Measurements from ENCODE around the gene EPHA3.
"Not testable (repeated sequence)": the region's sequence is repeated elsewhere in the genome, so short reads cannot be mapped to it uniquely, and the experiment has no call there.

EPHA3 gene

DNA sequence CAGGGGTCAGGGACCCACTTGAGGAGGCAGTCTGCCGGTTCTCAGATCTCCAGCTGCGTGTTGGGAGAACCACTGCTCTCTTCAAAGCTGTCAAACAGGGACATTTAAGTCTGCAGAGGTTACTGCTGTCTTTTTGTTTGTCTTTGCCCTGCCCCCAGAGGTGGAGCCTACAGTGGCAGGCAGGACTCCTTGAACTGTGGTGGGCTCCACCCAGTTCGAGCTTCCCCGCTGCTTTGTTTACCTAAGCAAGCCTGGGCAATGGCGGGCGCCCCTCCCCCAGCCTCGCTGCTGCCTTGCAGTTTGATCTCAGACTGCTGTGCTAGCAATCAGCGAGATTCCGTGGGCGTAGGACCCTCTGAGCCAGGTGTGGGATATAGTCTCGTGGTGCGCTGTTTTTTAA is 243.5 kb downstream of the EPHA3 start:
- not testable (repeated sequence) for FAIRE-seq; DNase-seq (ENCODE audit: insufficient read length, low spot score)

DNA sequence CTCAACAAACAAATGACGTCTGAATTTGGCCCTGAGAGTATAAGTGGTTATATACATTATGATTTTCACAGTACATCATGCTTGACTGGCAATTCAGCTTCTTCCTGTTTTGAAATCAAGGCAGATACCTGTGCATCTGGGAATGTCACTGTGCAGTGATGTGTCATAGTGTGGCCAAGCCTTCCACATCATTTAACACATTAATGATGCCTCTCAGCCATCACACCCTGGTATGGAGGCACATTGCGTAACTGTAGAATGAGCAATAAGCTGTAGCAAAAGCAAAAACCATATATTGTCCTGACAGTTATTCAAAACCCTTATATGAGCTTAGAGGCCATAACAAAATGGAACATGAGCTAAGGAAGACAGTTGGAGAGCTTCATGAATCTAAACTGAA is 246.0 kb downstream of the EPHA3 start:
- no peak for DNase-seq (ENCODE audit: insufficient read length, low spot score)
- no peak for FAIRE-seq

DNA sequence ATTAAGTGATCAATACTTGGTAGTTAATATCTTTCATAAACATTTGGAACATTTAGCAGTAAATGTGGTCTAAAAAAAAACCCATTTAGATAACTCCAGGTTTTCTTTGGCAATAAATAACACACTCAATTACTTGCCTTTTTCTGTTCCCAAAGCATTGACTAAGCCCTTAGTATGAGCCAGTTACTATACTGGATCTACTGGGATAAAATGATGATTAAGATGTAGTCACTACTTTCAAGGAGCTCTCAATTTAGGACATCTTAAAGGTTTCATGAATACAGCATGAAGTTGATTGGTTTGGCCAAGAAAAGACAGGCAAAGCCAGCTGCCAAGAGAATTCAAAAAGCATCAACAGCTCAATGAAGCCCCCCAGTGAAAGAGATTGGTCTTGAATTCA is 250.9 kb downstream of the EPHA3 start:
- no peak for FAIRE-seq
- no peak for DNase-seq (ENCODE audit: insufficient read length, low spot score)

DNA sequence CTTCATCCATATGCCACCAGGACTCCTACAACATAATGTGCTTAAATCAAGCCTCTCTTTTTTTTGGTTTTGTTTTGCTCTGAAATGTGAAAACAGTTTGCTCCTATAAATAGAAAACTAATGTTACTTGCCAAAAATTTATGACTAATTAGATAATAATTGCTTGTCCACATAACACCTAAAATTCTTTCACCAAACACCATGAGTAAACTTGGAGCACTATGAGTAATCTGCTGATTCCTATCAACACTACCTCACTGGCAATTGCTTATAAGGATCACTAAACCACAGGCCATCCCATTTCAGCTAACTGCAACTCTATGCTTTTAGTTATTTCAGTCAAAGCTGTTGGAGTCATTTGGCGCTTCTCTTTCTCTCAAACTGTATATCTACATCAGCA is 252.7 kb downstream of the EPHA3 start:
- no peak for FAIRE-seq
- no peak for DNase-seq (ENCODE audit: insufficient read length, low spot score)

DNA sequence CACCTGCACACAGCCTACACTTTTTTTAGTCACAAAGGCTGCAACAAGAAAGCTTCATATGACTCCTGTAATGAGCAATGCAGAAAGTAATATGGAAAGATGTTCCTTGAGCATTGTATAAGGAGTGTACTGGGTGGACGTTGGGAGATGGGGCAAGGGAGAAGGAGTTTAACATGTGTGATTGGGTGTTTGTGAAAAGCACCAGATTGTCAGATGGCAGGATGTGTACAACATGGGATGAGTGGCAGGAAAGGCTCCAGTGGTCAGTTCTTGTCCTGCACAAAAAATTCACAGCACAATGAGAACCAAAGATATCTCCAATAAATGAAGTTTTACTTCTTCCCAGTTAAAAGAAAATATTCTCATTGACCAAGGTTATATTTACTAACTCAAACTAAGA is 255.1 kb downstream of the EPHA3 start:
- FAIRE-seq (no peak), DNase-seq (ENCODE audit: insufficient read length, low spot score) (no peak)

DNA sequence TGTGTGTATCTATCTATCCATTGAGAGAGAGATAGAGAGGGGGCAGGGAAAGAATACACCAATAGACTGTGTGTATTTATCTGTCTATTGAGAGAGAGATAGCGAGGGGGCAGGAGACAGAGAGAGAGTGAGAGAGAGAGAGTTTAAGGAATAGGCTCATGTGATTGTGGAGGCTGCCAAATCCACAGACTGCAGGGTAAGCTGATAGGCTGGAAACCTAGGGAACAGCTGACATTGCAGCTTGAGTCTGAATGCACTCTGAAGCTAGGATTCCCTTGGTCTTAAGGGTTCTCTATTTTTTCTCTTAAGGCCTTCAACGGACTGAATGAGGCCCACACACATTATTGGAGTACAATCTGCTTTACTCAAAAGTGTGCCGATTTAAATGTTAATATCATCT is 255.8 kb downstream of the EPHA3 start:
- no peak for DNase-seq (ENCODE audit: insufficient read length, low spot score)
- no peak for FAIRE-seq

DNA sequence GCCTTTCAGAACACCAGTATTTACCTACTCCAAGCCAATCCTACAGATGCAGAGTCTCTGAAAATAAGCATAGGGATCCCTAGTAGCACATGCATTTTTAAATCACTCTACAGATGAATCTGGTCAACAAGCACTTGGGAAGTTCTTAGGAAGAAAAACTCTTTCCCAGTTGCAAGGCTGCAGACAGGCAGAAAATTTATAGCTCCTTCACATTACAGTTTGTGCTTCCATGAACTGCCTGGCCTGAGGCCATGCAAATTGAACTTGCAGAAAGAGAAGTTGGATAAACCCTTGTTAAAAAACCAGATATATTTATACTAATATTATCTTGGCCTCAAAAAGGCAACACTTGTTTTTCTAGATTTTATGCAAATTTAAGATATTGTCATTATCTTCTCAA is 256.9 kb downstream of the EPHA3 start:
- FAIRE-seq (no peak), DNase-seq (ENCODE audit: insufficient read length, low spot score) (no peak)

DNA sequence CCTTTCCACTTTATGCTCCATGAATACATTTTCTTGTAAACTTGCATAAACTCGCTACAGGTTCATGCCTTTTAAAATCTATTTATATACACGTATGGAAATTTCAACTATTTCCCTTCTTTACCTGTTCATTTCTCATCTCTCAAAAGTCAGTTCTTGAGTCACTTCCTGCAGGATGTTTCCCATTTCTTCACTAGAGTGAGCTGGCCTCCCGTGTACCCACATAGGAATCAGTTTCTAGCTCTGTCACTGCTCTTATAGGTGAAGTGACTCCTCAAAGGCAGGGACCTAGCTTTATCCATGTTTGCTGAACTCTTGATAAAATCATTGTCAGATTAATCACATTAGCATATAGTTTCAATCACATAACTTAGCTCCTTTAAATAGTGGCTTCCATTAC is 259.7 kb downstream of the EPHA3 start:
- FAIRE-seq (no peak), DNase-seq (ENCODE audit: insufficient read length, low spot score) (no peak)

DNA sequence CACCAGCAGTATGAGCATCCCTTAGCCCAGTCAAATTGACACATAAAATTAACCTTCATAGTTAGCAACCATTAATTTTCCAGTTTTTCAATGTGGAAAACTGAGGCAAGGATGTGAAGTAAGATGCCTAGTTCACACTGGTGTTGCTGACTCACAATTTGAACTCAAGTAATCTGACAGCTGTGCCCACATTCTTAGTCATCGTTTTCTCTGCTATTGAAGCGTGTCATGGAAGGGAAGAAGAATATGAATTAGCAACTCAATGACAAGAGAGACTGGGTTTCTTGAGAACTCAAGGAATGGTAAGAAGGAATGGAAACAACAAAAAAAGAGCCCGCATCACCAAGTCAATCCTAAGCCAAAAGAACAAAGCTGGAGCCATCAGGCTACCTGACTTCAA is 261.4 kb downstream of the EPHA3 start:
- no peak for FAIRE-seq
- no peak for DNase-seq (ENCODE audit: insufficient read length, low spot score)

DNA sequence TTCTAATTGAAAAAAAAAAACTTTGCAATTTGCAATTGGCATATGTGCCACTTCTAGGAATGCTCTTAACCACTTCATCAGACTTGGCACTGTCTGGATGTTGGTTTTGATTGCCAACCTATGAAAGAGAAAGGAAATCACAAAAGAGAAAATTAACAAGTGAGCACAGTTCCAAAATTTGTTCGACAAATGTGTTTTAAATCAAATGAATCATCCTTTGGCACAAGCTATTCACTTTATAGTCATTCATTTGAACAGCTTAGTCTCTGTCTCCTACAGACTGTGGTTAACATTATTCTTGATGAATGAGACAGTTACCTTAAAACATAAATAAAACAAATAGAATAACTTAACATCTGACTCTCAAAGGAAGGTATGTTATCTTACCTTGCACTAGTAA is 265.0 kb downstream of the EPHA3 start:
- FAIRE-seq (no peak), DNase-seq (ENCODE audit: insufficient read length, low spot score) (no peak)

DNA sequence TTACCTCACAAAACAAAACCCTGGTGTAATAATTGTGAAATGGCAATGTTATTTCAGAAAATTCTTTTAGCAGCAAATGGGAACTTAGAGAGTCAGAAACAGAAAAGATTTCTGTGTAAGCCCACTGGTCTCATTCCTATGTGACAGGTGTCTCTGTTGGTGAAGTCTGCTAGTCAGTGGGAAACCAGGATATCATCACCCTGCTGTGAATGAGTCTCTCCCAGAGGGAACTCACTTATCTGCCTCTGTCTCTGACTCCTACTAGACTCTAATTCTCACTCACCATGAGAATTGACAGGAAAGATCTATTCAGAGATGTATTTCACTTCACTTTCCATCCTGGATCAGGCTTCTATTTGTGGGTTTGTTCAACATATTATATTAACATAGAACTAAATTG is 266.0 kb downstream of the EPHA3 start:
- no peak for DNase-seq (ENCODE audit: insufficient read length, low spot score)
- no peak for FAIRE-seq

DNA sequence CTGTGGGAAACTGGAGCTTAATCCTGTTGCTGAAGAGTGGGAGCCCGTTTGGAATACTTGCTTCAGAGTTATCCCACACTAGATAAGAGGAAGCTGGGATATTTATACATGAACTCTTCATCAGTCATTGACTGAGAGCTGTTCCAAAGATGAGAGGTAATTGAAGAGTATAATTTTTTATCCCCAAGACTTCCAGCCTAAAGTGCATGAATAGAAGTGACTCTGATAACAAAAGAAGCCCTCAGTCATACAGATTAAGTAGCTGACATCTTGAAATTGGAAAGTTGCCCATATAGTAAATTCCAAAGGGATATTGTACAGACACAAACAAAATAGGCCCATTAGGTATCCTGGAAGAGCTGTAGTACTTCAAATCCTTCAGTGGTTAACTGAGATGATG is 268.0 kb downstream of the EPHA3 start:
- DNase-seq (ENCODE audit: insufficient read length, low spot score) (no peak), FAIRE-seq (no peak)

DNA sequence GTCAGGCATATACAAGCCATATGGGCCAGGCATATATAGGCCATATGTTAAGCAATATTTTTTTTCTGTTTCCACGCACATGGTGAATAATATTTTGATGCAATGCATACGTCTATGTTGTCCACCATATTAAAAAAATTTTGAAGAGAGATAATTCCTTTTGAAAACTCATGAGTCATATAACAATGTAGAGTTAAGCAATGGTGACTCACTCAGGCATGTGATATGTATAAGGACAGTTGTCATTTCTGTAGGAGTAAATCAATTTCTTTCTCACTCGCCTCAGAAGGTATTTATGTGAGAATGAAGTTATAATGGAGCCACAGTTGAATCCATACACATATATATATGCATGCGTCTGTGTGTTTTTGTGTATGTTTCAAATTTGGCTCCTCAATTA is 272.6 kb downstream of the EPHA3 start:
- FAIRE-seq (no peak), DNase-seq (ENCODE audit: insufficient read length, low spot score) (no peak)

DNA sequence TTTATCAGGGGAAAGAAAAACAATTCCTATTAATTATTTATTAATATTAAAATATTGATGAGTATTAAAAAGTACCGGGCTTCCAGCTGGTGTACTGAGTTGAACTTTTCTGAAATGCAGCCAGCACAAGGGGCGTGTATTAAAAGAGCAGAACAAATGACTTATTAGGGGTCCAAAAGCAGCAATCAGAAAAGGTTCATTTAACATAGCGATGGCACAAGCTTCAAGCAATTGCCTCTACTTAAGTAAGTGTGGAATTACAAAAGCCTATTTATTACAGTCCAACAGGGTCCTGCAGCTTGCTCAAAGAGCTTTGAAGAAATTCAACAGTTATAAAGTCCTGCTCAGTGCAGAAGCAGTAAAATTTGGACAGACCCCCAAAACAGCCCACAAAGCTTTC is 285.6 kb downstream of the EPHA3 start:
- no peak for DNase-seq (ENCODE audit: insufficient read length, low spot score)
- no peak for FAIRE-seq

DNA sequence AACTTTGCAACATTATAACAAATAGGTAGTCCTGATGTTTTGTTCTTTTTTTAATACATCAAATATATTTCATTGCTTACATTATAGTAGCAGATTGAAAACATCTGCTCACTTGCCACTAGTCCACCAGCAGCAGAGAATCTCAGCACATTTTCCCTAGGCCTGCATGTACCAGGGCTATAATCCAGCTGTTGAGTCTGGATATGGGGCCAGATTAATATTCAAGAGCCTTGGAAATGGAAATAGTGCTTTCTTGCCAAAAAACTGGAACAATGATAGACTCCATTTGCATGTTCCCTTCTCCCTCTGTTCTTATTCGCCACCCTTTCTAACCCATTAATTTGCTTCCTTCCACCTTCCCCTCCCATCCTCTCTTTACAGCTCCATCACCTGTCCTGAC is 288.0 kb downstream of the EPHA3 start:
- no peak for FAIRE-seq
- DNase-seq (ENCODE audit: insufficient read length, low spot score): no peak

DNA sequence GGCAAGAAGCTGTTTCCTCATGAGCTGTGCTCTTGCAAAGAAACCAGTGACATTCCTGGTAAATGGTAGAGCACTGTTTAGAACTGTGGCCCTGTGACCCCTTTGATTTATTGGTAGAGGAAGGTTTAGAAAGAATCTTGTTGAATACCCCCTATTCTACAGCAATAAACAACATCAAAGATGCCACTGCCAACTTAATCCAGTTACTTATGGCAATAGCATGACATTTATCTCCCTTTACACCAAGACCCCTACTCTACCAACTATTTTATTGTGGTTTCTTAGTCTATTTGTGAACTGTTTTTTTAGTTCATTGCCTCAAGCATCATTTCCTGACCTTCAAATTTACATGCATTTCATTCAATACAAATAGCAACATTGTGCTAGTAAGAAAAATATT is 288.6 kb downstream of the EPHA3 start:
- FAIRE-seq: no peak

DNA sequence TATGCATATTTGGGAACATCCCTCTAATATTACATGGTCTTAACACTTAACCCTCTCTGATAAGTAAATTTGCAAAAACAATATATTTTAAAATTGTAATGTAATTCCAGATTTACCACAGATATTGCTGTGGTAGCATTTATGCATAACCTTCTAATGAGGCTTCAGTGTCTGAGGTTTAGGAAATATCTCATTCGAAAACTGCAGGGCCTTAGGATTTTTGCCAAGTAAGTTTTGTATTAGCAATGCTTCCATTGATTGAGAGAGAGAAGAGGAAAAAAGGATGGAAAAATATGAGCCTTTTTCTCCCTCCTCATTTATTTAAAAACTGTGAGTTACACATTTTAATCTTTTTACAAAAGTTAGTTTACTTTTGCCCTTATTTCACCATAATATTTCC is 294.6 kb downstream of the EPHA3 start:
- no peak for FAIRE-seq
- no peak for DNase-seq (ENCODE audit: insufficient read length, low spot score)

More for the DNA sequence above, 288.6 kb downstream of the EPHA3 start:
- DNase-seq (ENCODE audit: insufficient read length, low spot score): no peak

DNA sequence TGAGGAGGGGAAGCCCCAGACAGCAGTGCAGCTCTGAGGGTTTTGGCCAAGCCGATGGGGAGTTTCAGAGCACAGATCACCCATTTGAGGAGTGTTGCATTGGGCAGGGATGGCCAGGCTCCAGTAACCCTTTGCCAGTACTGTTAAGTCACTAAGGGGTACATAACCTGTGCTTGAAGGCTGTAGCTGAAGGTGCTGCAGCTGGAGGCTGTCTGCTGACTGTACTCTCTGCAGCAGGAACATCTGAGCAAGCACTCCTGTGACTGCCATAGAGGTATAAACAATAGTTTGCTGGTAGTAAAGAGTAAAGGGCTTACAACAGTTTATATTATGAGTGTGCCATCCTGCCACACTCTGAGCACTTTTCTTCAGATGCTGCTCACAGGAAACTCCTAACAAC is 297.8 kb downstream of the EPHA3 start:
- DNase-seq (ENCODE audit: insufficient read length, low spot score): no peak
- FAIRE-seq: no peak

DNA sequence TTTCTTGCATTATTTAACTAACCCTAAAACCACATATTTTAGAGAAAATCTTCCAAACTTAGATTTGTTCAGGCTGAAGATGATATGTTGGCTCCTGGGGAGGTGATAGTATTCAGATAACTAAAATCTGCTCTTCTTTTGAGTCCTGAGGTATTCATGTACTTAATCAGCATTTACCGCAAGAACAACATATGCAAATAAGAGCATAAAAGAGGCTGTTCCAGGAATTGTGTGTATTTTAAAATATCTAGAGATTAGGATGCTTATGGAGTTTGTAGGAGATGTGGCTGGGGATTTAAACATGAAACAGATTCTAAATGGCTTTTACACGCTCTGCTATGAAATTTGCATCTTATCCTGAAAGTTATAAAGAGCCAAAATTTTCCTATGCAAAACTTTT is 298.2 kb downstream of the EPHA3 start:
- FAIRE-seq (no peak), DNase-seq (ENCODE audit: insufficient read length, low spot score) (no peak)

DNA sequence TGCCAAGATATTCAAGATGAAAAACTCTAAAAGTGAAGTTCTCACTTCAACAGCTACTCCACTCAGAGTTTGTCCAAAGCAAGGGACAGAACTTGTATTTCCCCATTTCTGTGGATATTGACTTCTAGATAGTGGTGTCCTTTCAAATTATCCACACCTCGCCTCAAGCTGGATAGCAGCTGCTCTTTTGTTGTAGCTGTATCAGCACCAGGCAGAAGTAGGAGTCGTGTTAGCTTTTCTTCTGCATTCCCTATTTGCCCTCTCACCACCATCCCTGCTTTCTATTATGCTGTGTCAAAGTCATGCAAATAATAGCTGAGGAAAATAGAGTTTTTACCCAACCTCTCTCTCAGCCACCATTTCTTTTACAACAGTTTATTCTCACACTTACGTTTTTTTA is 303.8 kb downstream of the EPHA3 start:
- DNase-seq (ENCODE audit: insufficient read length, low spot score): no peak
- no peak for FAIRE-seq

DNA sequence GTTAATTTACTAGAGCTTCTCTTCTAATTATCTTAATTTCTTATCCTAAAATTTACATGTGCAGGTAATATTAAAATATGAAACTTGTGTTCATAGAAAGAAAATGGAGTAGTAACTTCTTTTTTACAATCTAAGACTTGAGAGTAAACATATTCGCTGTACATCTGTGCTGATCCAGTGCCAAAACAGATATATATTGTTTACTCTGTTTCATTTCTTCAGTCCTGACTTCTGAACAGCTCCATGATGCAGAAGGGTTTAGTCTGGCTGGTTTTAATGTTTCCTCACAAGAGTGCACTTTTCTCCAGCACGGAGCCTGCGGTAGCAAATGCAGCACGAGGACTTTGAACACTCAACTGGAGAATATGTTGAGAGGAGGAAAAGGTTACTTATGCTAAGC is 306.8 kb downstream of the EPHA3 start:
- DNase-seq (ENCODE audit: insufficient read length, low spot score) (no peak), FAIRE-seq (no peak)

DNA sequence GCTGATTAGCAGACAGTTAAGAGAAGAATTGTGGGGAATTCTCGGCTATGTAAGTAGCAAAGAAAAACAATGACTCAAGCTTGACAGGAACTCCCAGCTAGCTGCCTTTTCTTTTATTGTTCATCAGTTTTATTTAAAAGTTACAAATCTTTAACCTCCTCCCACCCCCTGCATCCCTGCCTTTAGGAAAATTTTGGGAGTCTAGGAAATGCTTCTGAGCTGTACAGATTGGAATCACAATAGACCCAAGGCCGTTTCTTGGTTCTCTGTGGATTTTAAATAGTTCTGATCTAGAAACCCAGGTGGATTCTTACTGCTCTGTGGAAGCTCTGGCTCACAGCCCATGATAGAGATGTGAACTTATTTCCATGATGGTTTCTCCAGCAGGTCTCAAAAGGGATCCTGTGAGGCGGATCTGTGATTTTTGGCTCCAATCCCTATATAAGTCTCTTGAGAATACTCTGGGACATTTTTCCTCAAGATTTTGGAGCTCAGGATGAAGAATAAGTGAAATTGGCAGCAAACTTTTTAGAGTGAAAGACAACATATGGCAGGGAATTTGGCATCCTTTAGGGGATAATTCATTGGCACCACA is 312.3 kb downstream of the EPHA3 start:
- DNase-seq (ENCODE audit: insufficient read length, low spot score): no peak
- FAIRE-seq: no peak

DNA sequence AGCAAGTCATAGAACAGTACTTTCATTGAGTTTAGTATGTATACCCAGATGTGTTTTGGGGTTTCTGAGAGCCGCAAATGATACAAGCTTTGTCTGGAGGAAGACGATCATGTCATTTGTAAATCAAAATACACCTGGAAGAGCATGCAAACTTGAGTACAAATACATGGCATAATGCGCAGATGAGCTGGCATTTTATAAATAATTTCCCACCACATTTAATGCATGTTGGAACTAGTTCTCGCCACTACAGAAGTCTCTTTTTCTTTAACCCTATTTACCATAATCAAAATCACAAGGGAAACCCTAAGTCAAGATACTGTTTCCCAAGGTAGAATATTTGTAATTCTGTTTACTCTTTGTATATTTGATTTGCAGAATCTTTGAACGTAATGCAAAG is 318.6 kb downstream of the EPHA3 start:
- no peak for FAIRE-seq
- DNase-seq (ENCODE audit: insufficient read length, low spot score): no peak
